ENCODE data around the gene RBM7.

Gene RBM7

DNA sequence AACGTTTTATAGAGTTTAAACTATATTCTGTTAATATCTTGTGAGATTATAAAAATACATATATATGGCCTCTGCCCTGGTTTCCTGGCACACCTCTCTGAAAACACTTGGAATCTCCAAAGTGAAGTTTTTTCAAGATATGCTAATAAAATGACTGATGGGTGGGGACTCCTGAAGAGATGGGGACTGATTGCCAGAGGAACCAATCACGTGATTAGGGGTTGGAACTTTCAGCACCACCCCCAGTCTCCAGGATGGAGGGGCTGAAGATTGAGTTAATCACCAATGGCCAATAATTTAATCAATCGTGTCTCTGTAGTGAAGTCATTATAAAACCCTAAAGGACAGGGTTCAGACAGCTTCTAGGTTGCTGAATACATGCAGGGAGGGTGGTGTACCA is 37.5 kb upstream of the RBM7 start:
- DNase-seq (ENCODE audit: low read depth), result no peak
- H3K4me3 ChIP-seq (ENCODE audit: control insufficient read depth, low read depth, low read length), result no peak overlapping the region
- TF ChIP-seq, protein P1, sequence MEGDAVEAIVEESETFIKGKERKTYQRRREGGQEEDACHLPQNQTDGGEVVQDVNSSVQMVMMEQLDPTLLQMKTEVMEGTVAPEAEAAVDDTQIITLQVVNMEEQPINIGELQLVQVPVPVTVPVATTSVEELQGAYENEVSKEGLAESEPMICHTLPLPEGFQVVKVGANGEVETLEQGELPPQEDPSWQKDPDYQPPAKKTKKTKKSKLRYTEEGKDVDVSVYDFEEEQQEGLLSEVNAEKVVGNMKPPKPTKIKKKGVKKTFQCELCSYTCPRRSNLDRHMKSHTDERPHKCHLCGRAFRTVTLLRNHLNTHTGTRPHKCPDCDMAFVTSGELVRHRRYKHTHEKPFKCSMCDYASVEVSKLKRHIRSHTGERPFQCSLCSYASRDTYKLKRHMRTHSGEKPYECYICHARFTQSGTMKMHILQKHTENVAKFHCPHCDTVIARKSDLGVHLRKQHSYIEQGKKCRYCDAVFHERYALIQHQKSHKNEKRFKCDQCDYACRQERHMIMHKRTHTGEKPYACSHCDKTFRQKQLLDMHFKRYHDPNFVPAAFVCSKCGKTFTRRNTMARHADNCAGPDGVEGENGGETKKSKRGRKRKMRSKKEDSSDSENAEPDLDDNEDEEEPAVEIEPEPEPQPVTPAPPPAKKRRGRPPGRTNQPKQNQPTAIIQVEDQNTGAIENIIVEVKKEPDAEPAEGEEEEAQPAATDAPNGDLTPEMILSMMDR (IDR thresholded peaks at IDR 0.05; ENCODE audit: control insufficient read depth, insufficient read depth, low read depth, low read length, missing control alignments), result no peak

DNA sequence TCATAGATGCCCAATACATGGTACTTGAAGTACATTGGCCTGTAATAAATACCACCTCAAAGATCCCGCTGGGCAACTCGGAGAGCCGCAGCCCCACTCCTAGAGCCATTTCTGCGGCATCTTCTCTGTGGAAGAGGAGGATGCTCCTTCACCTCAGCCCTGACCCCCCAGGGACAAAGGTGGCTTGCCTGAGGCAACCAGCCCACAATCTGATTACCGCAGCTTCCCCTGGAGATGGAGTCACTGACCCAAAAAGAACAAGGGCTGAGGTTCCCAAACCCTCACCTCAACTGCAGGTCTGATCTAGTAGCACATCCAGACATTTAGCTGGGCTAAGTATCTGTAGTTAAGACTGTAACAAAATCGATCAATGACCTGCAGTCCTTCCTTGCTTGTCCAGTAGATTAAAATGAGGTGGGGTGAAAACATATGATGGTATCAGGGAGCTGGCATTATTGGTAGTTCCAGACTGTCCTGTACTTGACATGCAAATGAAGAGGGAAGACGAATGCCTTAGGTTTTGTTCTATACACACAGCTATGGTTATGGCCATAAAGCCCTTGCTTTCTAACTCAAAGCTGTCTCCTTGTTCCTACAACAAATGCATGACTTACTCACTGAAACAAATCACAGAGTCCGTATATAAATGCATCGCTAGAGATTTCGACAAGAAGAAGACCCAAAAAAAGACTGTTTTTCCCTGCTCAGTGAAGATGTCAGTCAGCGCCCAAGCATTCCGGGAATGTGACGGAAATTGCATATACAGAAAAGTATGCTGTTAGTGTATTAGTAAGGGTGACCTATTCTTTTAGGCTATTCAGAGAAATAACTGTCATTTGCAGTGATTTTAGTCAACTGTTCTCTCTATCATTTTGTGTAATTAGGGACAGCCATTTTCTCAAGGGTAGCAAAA is 33.9 kb upstream of the RBM7 start:
- TF ChIP-seq, protein P1 (IDR thresholded peaks at IDR 0.05; ENCODE audit: control insufficient read depth, insufficient read depth, low read depth, low read length, missing control alignments), result no peak
- peak; percentile 29 for DNase-seq (ENCODE audit: low read depth)
- H3K4me3 ChIP-seq (ENCODE audit: control insufficient read depth, low read depth, low read length), result no peak overlapping the region

DNA sequence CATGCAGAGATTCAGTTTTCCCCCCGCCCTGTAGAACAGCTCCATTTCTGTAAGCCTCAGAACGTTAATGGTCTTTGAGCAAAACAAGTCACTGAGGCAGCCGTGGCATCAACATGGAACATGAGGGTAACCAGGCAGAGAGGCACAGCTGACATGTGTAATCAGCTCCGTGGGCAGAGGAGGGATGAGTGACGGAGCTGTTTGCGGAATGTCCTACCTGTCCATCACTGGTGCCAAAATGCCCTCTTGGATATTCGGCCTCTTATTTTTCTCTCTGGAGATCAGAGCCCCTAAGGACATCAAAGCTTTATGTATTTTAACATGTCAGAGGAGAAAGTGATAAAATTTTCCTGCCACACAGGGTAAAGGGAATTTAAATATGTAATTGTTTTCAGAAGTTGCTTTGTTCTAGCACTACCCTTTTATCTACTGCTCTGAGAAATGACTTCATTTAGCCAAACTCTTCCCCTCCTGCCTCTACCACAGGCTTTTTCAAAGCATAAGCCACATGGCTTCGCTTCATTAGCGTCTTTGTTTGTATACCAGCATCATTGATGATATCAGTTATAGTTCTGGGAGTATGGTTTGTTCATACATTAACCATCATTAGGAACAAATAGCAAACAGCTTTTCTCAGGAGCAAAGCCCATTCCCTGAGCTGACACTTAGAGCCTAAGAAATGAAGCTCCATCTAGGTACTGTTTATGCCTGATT is 33.1 kb upstream of the RBM7 start:
- DNase-seq (ENCODE audit: low read depth), result no peak
- TF ChIP-seq, protein P1 (IDR thresholded peaks at IDR 0.05; ENCODE audit: control insufficient read depth, insufficient read depth, low read depth, low read length, missing control alignments), result no peak
- no peak overlapping the region for H3K4me3 ChIP-seq (ENCODE audit: control insufficient read depth, low read depth, low read length)

DNA sequence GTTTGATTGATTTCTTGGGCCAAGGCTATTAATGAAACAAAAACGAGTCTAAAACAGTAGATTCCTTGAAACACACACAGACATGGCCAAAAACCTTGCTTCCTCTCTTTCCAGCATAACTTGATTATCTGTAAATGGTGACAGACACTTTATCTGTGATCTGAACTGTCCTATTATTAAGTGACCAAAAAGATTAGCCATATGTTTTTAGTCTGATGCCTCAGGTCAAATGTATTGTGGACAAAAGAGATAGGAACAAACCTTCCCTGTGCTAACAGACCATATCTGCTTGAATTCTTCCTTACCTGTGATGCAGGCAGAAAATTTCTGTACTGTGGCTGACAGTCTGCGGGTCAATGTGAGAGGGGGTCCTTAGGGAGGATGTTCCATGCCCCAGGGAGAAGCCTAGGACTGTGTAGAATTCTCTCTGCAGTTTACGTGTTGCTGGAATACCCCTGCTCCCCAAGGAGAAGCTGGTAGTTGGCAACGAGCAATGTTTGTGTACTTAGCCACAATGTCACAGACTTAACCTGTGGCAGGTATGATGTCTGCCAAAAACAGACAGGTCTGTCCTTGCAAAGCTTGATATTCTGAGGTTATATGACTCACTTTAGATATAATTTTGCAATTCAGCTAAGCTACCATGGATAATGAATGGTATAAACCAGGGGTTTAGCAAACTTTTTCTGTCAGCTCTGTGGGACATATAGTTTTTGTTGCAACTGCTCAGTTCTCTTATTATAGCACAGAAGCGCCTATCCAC is 31.4 kb upstream of the RBM7 start:
- DNase-seq (ENCODE audit: low read depth), result no peak
- no peak overlapping the region for H3K4me3 ChIP-seq (ENCODE audit: control insufficient read depth, low read depth, low read length)
- TF ChIP-seq, protein P1 (IDR thresholded peaks at IDR 0.05; ENCODE audit: control insufficient read depth, insufficient read depth, low read depth, low read length, missing control alignments), result no peak

DNA sequence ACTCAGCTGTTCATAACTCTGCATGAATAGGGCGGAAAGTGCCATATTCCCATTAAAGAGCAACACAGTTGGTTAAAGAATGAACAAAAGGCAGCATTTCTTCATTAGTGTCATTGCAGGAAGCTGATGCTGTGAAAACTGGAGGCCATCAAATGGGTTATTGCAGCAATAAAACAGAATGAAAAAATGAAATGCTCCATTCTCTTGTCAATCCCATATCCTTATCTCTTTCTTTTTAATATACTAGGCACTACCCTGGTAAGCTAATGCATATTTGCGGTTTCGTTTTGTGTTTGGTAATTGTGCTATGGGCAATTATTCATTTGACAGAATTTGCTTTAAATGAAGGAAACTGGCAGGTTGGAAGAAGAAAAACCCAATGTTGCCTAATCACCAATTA is 25.4 kb upstream of the RBM7 start:
- no peak for DNase-seq (ENCODE audit: low read depth)
- TF ChIP-seq, protein P1 (IDR thresholded peaks at IDR 0.05; ENCODE audit: control insufficient read depth, insufficient read depth, low read depth, low read length, missing control alignments), result no peak
- H3K4me3 ChIP-seq (ENCODE audit: control insufficient read depth, low read depth, low read length), result no peak overlapping the region

DNA sequence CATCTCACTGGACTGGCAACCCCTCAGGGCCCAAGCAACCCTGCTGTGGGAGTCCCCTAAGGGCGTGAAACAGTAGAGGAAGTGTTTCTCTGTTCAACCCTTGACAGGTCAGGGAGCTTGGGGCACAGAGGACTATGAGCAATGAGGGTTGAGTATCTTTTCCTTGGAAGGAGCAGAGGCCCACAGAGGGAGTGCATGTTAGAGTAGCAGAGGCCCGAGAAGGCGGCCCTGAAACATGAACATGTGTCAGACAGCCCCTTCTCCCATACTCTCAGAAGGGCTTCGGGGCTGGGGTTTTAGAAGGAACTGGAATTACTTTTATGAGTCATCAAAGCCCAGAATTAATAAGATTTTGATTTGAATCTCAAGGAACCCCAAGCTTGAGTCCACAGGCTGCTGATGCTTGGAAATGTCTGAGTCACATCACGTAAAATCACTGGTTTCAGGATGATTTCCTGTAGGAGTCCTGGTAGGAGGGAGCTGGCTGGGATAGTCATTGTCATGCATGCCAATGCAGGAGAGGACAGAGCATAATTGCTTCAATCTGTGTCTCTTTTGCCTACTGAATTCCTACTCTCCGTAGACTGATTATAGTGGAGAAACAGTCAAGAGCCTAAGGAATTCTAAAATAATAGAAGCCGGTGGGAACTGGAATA is 22.7 kb upstream of the RBM7 start:
- H3K4me3 ChIP-seq (ENCODE audit: control insufficient read depth, low read depth, low read length), result no peak overlapping the region
- TF ChIP-seq, protein P1 (IDR thresholded peaks at IDR 0.05; ENCODE audit: control insufficient read depth, insufficient read depth, low read depth, low read length, missing control alignments), result no peak
- peak; percentile 95 for DNase-seq (ENCODE audit: low read depth)

Measured in AG09309 (cell line).